Spleen (tissue), 11 donors: ENCODE data around the gene UNC13B. TPM values are rescaled to one million over a fixed set of nuclear protein-coding genes. Genes with fewer than 3 reads are reported as not detected.

Source experiments
- DNase-seq: peaks from one replicate; pipeline ENCODE4 v3.0.0-alpha.2; 2020
- H3K27ac ChIP-seq, 8 donors: fragments of 200-600 bp; sonication (generic) in 7 of 8; 1 replicate in 4 of 8; 2 replicates in 4 of 8; pipeline versions ENCODE4 v1.5.0 to v1.8.0; 2016 to 2021; ENCODE audit warnings: inconsistent platforms in 4 of 8, mild to moderate bottlenecking in 4 of 8, moderate library complexity in 1 of 8
- H3K27me3 ChIP-seq, 7 donors: fragments of 200-600 bp; sonication (generic) in 6 of 7; replicated peaks in 1 of 7; 1 replicate in 4 of 7; 2 replicates in 3 of 7; pipeline versions ENCODE4 v1.5.0 to v1.8.0; 2016 to 2021; ENCODE audit warnings: inconsistent platforms in 3 of 7, mild to moderate bottlenecking in 1 of 7
- H3K36me3 ChIP-seq, 6 donors: fragments of 200-600 bp; sonication (generic) in 5 of 6; 1 replicate in 4 of 6; 2 replicates in 2 of 6; pipeline versions ENCODE4 v1.5.0 to v1.8.0; 2016 to 2021; ENCODE audit warnings: inconsistent platforms in 2 of 6
- H3K4me1 ChIP-seq, 6 donors: fragments of 200-600 bp; sonication (generic) in 5 of 6; 1 replicate in 3 of 6; 2 replicates in 3 of 6; pipeline versions ENCODE4 v1.5.0 to v1.8.0; 2016 to 2021; ENCODE audit warnings: inconsistent platforms in 3 of 6
- H3K4me3 ChIP-seq, 8 donors: fragments of 200-600 bp; sonication (generic) in 7 of 8; 1 replicate in 4 of 8; 2 replicates in 4 of 8; pipeline versions ENCODE4 v1.5.0 to v1.8.0; 2016 to 2021; ENCODE audit warnings: inconsistent platforms in 4 of 8, mild to moderate bottlenecking in 4 of 8, moderate library complexity in 2 of 8
- H3K9me3 ChIP-seq, 8 donors: fragments of 200-600 bp; sonication (generic) in 7 of 8; 1 replicate in 4 of 8; 2 replicates in 4 of 8; pipeline versions ENCODE4 v1.5.0 to v1.8.0; 2016 to 2021; ENCODE audit warnings: inconsistent platforms in 4 of 8
- POLR2A ChIP-seq, 3 donors: fragments of 450-650 bp; IDR thresholded peaks; one replicate each; pipeline ENCODE4 v1.5.1; 2017; ENCODE audit warnings: antibody characterized with exemption in 3 of 3, mild to moderate bottlenecking in 1 of 3
- POLR2AphosphoS5 ChIP-seq, 3 donors: sonication (generic); formaldehyde crosslinking; IDR thresholded peaks; one replicate each; pipeline ENCODE4 v1.5.1; 2017; ENCODE audit warnings: antibody characterized with exemption in 3 of 3
- WGBS, 5 donors: extraction: QIAGEN DNeasy Blood & Tissue Kit in 3 of 5; methylation state at CpG; one replicate each; pipeline versions ENCODE4 v1.1.5 to v1.1.7; 2013 to 2018; 5-methylcytosine and 5-hydroxymethylcytosine counted together
- intact Hi-C: fragments of 100-400 bp; cut with DNase I; formaldehyde crosslinking; loops from one replicate; pipeline ENCODE4 v1.15.0; 2023; ENCODE audit warnings: low total_unique reads
- polyA plus RNA-seq, 3 donors: library from polyadenylated mRNA; stranded (reverse); fragments of 200-250 nt; gene quantifications; one replicate each; pipeline ENCODE4 v1.2.1, GENCODE V29; 2013
- total RNA-seq, 7 donors: library from RNA; depleted of rRNA in 3 of 7; stranded (reverse); fragments of >200 nt in 3 of 7; fragmentation: NEBNext Ultra II Directional in 4 of 7; extraction: Animal tissue kit (Norgen Biotek cat#: 25700) in 4 of 7; gene quantifications; one replicate each; pipeline versions ENCODE4 v1.1.0 to v1.2.1, GENCODE V29; 2016 to 2021
- TF ChIP-seq, protein P1 (sequence below), 11 experiments: fragments of 200-600 bp in 7 of 11; fragments of 450-650 bp in 4 of 11; sonication (generic) in 4 of 11; IDR thresholded peaks in 8 of 11; conservative IDR thresholded peaks in 3 of 11; 1 replicate in 7 of 11; 2 replicates in 4 of 11; pipeline versions ENCODE4 v1.4.0 to v1.8.0; 2016 to 2021; ENCODE audit warnings: antibody characterized with exemption in 11 of 11, inconsistent platforms in 4 of 11, mild to moderate bottlenecking in 1 of 11
- donor health status: healthy with polysubstance abuse.
- donor health status: DM: no; HTN: no; CAD: no; lungs with moderate emphysema.
- donor health status: DM: no; HTN: no; CAD: no.
- donor health status: Bipolar disorder and iron deficiency.
- donor health status: healthy.
- donor health status: DM: no; HTN: no; CAD: no.
- donor health status: DM: yes; HTN: yes; CAD: no.

UNC13B gene
- total and polyA plus RNA-seq, 10 donors: 2.4 to 18.7 (median 12.1) TPM

DNA sequence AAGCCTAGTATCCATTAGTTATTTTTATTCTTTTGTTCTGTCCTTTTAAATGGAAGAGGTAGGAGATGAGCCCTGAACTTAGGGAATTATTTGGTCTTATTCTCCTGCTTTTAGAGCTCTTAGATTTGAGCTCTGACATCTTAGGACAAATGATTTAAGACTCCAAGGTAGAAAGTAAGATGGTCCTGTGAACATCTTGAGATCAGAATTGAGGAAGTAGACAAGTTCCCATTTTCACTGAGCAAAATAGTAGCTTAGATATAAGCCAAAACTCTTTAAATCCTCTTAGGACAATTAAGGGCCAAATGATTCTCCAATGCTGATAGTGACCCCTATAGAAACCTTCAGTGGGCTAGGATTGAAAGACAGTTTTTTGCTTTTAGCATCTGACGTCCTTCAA is 275.1 kb downstream of the UNC13B start:
- Histone ChIP-seq H3K27me3 (no peaks in the 10 kb centered on the region), H3K36me3 (no peaks in the 10 kb centered on the region), H3K4me3 (no peak overlapping the region), H3K4me1 (no peaks in the 10 kb centered on the region), H3K27ac (no peak overlapping the region), H3K9me3 (no peaks in the 10 kb centered on the region)
- 41 to 64% (median 52%) methylated on average over 1 of the region's 1 CpG for WGBS, 5 donors
- TF ChIP-seq, protein P1, sequence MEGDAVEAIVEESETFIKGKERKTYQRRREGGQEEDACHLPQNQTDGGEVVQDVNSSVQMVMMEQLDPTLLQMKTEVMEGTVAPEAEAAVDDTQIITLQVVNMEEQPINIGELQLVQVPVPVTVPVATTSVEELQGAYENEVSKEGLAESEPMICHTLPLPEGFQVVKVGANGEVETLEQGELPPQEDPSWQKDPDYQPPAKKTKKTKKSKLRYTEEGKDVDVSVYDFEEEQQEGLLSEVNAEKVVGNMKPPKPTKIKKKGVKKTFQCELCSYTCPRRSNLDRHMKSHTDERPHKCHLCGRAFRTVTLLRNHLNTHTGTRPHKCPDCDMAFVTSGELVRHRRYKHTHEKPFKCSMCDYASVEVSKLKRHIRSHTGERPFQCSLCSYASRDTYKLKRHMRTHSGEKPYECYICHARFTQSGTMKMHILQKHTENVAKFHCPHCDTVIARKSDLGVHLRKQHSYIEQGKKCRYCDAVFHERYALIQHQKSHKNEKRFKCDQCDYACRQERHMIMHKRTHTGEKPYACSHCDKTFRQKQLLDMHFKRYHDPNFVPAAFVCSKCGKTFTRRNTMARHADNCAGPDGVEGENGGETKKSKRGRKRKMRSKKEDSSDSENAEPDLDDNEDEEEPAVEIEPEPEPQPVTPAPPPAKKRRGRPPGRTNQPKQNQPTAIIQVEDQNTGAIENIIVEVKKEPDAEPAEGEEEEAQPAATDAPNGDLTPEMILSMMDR (IDR thresholded peaks at IDR 0.05 in 8 of 11, conservative IDR thresholded peaks at IDR 0.05 in 3 of 11): no peak
- TF ChIP-seq POLR2A (IDR thresholded peaks at IDR 0.05): no peak
- no peak for TF ChIP-seq POLR2AphosphoS5 (IDR thresholded peaks at IDR 0.05)
- intact Hi-C loops: no loop called here
- DNase-seq: no peak

DNA sequence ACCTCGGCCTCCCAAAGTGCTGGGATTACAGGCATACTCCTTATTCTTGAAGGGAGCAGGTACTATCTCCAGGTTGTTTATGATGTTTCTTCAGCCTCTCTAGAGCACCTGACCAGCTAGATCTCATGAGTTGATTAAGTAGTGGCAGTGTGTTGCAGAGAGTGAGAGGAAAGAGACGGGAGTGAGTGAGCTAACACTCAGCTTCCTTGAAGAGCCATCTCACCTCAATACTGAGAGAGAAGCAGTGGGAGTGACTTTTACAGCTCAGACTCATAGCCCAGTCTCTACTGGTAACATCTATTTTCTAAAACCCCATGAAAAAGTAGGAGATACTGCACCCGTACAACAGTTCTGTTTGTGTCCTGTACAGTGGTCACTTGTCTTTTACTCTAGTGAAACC is 284.2 kb downstream of the UNC13B start:
- no peaks in the 10 kb centered on the region for H3K9me3 ChIP-seq
- intact Hi-C loops: no loop called here
- H3K4me1 ChIP-seq: no peaks in the 10 kb centered on the region
- 92 to 96% (median 94%) methylated on average over 3 of the region's 3 CpGs for WGBS, 5 donors
- TF ChIP-seq POLR2A (IDR thresholded peaks at IDR 0.05) (no peak), POLR2AphosphoS5 (IDR thresholded peaks at IDR 0.05) (no peak)
- TF ChIP-seq, protein P1 (IDR thresholded peaks at IDR 0.05 in 8 of 11, conservative IDR thresholded peaks at IDR 0.05 in 3 of 11): no peak
- H3K36me3 ChIP-seq: no peaks in the 10 kb centered on the region
- H3K4me3 ChIP-seq: no peak overlapping the region
- H3K27me3 ChIP-seq: peaks cover 0 to 12% (median 0%) of the 10 kb centered on the region in 7 donors
- no peak for DNase-seq
- no peak overlapping the region for H3K27ac ChIP-seq

DNA sequence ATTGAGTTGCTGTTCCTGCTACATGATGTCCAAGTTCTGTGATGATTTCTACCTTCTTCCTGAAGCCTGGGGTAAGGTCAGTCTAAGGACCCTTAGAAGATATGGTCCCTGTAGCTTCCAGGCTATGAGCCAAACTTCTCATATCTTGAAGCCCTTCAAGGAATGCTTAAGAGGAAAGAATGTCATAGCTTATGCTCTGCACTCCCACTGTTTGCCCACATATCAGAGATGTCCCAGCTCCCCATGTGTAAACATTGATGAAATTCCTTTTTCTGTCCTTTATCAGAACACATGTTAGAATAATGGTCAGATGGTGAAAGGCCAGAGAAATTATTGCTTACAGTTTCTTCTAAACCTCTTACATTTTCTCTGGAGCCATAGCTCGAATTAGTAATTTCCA is 286.7 kb downstream of the UNC13B start:
- peaks cover 0 to 16% (median 0%) of the 10 kb centered on the region in 7 donors for H3K27me3 ChIP-seq
- no peak overlapping the region for H3K27ac ChIP-seq
- WGBS, 5 donors: 58 to 83% (median 76%) methylated on average over 1 of the region's 1 CpG
- intact Hi-C loops: no loop called here
- H3K9me3 ChIP-seq: peaks cover 0 to 9% (median under 1%) of the 10 kb centered on the region in 8 donors
- H3K4me3 ChIP-seq: no peak overlapping the region
- H3K36me3 ChIP-seq: no peaks in the 10 kb centered on the region
- no peak for DNase-seq
- no peaks in the 10 kb centered on the region for H3K4me1 ChIP-seq
- TF ChIP-seq POLR2A (IDR thresholded peaks at IDR 0.05): no peak
- no peak for TF ChIP-seq POLR2AphosphoS5 (IDR thresholded peaks at IDR 0.05)
- TF ChIP-seq, protein P1 (IDR thresholded peaks at IDR 0.05 in 8 of 11, conservative IDR thresholded peaks at IDR 0.05 in 3 of 11): no peak

DNA sequence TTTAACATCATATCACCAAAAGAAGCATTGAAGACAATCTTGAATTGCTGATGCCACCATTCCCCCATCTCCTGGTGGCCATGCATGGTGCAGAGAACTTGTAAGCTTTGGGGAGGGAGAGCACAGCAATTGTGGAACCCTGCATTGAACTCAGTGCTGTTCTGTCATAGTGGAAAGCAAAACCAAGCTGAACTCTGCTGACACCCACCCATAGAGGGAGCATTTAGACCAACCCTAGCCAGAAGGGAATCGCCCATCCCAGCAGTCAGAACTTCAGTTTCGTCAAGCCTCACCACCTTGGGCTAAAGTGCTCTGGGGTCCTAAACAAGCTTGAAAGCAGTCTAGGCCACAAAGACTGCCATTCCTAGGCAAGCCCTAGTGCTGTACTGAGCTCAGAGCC is 290.7 kb downstream of the UNC13B start:
- Histone ChIP-seq H3K4me3 (no peak overlapping the region), H3K36me3 (no peaks in the 10 kb centered on the region), H3K4me1 (no peaks in the 10 kb centered on the region), H3K9me3 (peaks cover 0 to 27% (median 16%) of the 10 kb centered on the region in 8 donors), H3K27me3 (peaks cover 0 to 10% (median 0%) of the 10 kb centered on the region in 7 donors), H3K27ac (no peak overlapping the region)
- no peak for DNase-seq
- TF ChIP-seq POLR2AphosphoS5 (IDR thresholded peaks at IDR 0.05): no peak
- TF ChIP-seq, protein P1 (IDR thresholded peaks at IDR 0.05 in 8 of 11, conservative IDR thresholded peaks at IDR 0.05 in 3 of 11): no peak
- no peak for TF ChIP-seq POLR2A (IDR thresholded peaks at IDR 0.05)
- intact Hi-C loops: no loop called here
- 78 to 99% (median 83%) methylated on average over 1 to 2 of the region's 2 CpGs for WGBS, 5 donors
